PC-3 (cell line): ENCODE results near the gene PROCA1. TPM values are rescaled to one million over a fixed set of nuclear protein-coding genes. Genes with fewer than 3 reads are reported as not detected.

Experiments
- ATAC-seq: fragments of 200-7000 bp; cut with Tn5 transposase; 2 replicates; pipeline ENCODE4 v1.9.1; 2020; ENCODE audit warnings: mild to moderate bottlenecking, moderate library complexity
- BruUV-seq: library from RNA; stranded (reverse); fragments of 400-500 nt; replicated peaks from 2 replicates; lab custom pipeline; 2021; lab: Mats Ljungman, UMichigan
- CTCF ChIA-PET: fragments of 300-600 bp; sonication (Branson Sonifier 250); formaldehyde crosslinking; loops from one replicate; lab custom pipeline; 2022; ENCODE audit warnings: antibody characterized with exemption; lab: Charles Lee
- POLR2A ChIA-PET: fragments of 300-600 bp; sonication (Branson Sonifier 250); formaldehyde crosslinking; loops from one replicate; lab custom pipeline; 2022; ENCODE audit warnings: antibody characterized with exemption; ENCODE audit not compliant: unreplicated experiment; lab: Charles Lee
- DNase-seq: peaks from one replicate; pipeline ENCODE4 v3.0.0-alpha.2; 2015
- H2AFZ ChIP-seq: fragments of 300-600 bp; sonication (generic); 2 replicates; pipeline ENCODE4 v1.6.0; 2016; ENCODE audit warnings: antibody characterized with exemption, low read length
- H3F3A ChIP-seq: fragments of 300-600 bp; sonication (generic); one replicate; pipeline ENCODE4 v1.6.0; 2017; ENCODE audit warnings: antibody characterized with exemption, low read length, control low read depth, mild to moderate bottlenecking; ENCODE audit not compliant: unreplicated experiment
- H3K27ac ChIP-seq: fragments of 300-600 bp; sonication (generic); 2 replicates; pipeline ENCODE4 v1.5.1; 2016; ENCODE audit warnings: mild to moderate bottlenecking, low read length
- H3K27me3 ChIP-seq: fragments of 300-600 bp; sonication (generic); 2 replicates; pipeline ENCODE4 v1.6.1; 2016; ENCODE audit warnings: low read length, mixed read lengths
- H3K36me3 ChIP-seq: fragments of 300-600 bp; sonication (generic); 2 replicates; pipeline ENCODE4 v1.6.1; 2016; ENCODE audit warnings: low read depth, mixed run types, low read length, mixed read lengths
- H3K4me1 ChIP-seq: fragments of 300-600 bp; sonication (generic); 2 replicates; pipeline ENCODE4 v1.5.1; 2016; ENCODE audit warnings: low read length; ENCODE audit not compliant: insufficient read depth
- H3K4me2 ChIP-seq: fragments of 300-600 bp; sonication (generic); 2 replicates; pipeline ENCODE4 v1.6.0; 2016; ENCODE audit warnings: low read length
- H3K4me3 ChIP-seq: fragments of 300-600 bp; sonication (generic); 2 replicates; pipeline ENCODE4 v1.5.1; 2016; ENCODE audit warnings: mild to moderate bottlenecking, low read length, mixed read lengths
- H3K79me2 ChIP-seq: fragments of 300-600 bp; sonication (generic); 2 replicates; pipeline ENCODE4 v1.6.1; 2017; ENCODE audit warnings: low read length, mixed read lengths
- H3K9ac ChIP-seq: fragments of 300-600 bp; sonication (generic); 2 replicates; pipeline ENCODE4 v1.6.0; 2016; ENCODE audit warnings: mild to moderate bottlenecking, low read length
- H3K9me2 ChIP-seq: fragments of 300-600 bp; sonication (generic); replicated peaks from 2 replicates; pipeline ENCODE4 v1.6.1; 2016; ENCODE audit warnings: mixed run types, low read length, mixed read lengths
- H3K9me3 ChIP-seq: fragments of 300-600 bp; sonication (generic); 2 replicates; pipeline ENCODE4 v1.6.1; 2016; ENCODE audit warnings: low read length, mixed read lengths
- H4K20me1 ChIP-seq: fragments of 300-600 bp; sonication (generic); 2 replicates; pipeline ENCODE4 v1.6.1; 2016; ENCODE audit warnings: low read length, mixed read lengths
- CTCF ChIP-seq: fragments of 300-600 bp; sonication (generic); conservative IDR thresholded peaks from 2 replicates; pipeline ENCODE4 v1.5.1; 2017; ENCODE audit warnings: antibody characterized with exemption, low read depth, mild to moderate bottlenecking, low read length
- EZH2 ChIP-seq: fragments of 300-600 bp; sonication (generic); IDR thresholded peaks from one replicate; pipeline ENCODE4 v1.6.1; 2017; ENCODE audit warnings: antibody characterized with exemption, mild to moderate bottlenecking, low read length; ENCODE audit not compliant: unreplicated experiment
- EZH2phosphoT487 ChIP-seq: fragments of 300-600 bp; sonication (generic); IDR thresholded peaks from 2 replicates; pipeline ENCODE4 v1.6.1; 2018; ENCODE audit warnings: mild to moderate bottlenecking, antibody characterized with exemption, low read length, borderline replicate concordance
- intact Hi-C: fragments of 100-400 bp; cut with micrococcal nuclease; formaldehyde crosslinking; loops from 2 replicates; pipeline ENCODE4 v1.9.0; 2023
- total RNA-seq: library from RNA; depleted of rRNA; stranded (reverse); fragments of >200 nt; gene quantifications from 2 replicates; pipeline ENCODE4 v1.2.3, GENCODE V29; 2014

PROCA1 gene
- total RNA-seq, 1 experiment from 2014 or later, result 1.9 TPM

- BruUV-seq, result no TSS peak
- POLR2A ChIA-PET, result no interaction called here
- H3K36me3 ChIP-seq, result peaks cover 41% of the 10 kb centered on the region
- ATAC-seq, result no peak
- peaks cover 6% of the 10 kb centered on the region for H3F3A ChIP-seq
- H3K4me1 ChIP-seq, result peaks cover 34% of the 10 kb centered on the region
- 0 out of 2 replicates have a peak overlapping the region, but pooled peaks have one; percentile 78 for H2AFZ ChIP-seq
- peak overlapping the region; percentile 96 for H3K4me2 ChIP-seq
- peak overlapping the region; percentile 99 for H3K9ac ChIP-seq
- CTCF ChIA-PET, result no interaction called here
- TF ChIP-seq EZH2 (no peak), CTCF (no peak), EZH2phosphoT487 (no peak)
- peaks cover 28% of the 10 kb centered on the region for H4K20me1 ChIP-seq
- H3K9me2 ChIP-seq, result no peaks in the 10 kb centered on the region
- H3K79me2 ChIP-seq, result peaks cover 62% of the 10 kb centered on the region
- no peaks in the 10 kb centered on the region for H3K9me3 ChIP-seq
- H3K27me3 ChIP-seq, result no peaks in the 10 kb centered on the region
- H3K27ac ChIP-seq, result peak overlapping the region; percentile 75
- DNase-seq, result no peak
- intact Hi-C loops, result loop anchor here (10.0 kb wide), 1 partner anchor 74 kb away; the partner anchor contains the start of gene BLTP2
- H3K4me3 ChIP-seq, result peak overlapping the region; percentile 93
Observed at GRCh38 chr17:28718333-28719020, 6.8 kb upstream of the PROCA1 start.

GRCh38 chr17:28717578-28718332 is 6.1 kb upstream of the PROCA1 start, which contains the start of gene RAB34:
RAB34 (minus strand) TSS chr17:28717868; CDS start chr17:28717266, 602 bp downstream.
- Histone ChIP-seq H3K9me2 (no peaks in the 10 kb centered on the region), H2AFZ (peak within 1 kb of the TSS; percentile 85), H3F3A (peaks cover 6% of the 10 kb centered on the region), H3K9ac (peak within 1 kb of the TSS; percentile 99), H3K79me2 (peaks cover 54% of the 10 kb centered on the region), H4K20me1 (peaks cover 22% of the 10 kb centered on the region), H3K27ac (peak within 1 kb of the TSS; percentile 54), H3K4me3 (peak within 1 kb of the TSS; percentile 93), H3K36me3 (peaks cover 34% of the 10 kb centered on the region), H3K27me3 (no peaks in the 10 kb centered on the region), H3K9me3 (no peaks in the 10 kb centered on the region), H3K4me1 (peaks cover 27% of the 10 kb centered on the region), H3K4me2 (peak within 1 kb of the TSS; percentile 96)
- CTCF ChIA-PET, result no interaction called here
- intact Hi-C loops, result loop anchor here (10.0 kb wide), 1 partner anchor 73 kb away; the partner anchor contains the start of gene BLTP2
- ATAC-seq, result peak; percentile 58
- TF ChIP-seq CTCF, result peak; percentile 37
- no peak for TF ChIP-seq EZH2
- POLR2A ChIA-PET, result no interaction called here
- DNase-seq, result peak; percentile 80
- no TSS peak for BruUV-seq
